Keratinocyte (primary cell): ENCODE results near the gene KCNJ6. TPM values are rescaled to one million over a fixed set of nuclear protein-coding genes. Genes with fewer than 3 reads are reported as not detected.
A peak's percentile ranks its signal among the peaks of the same experiment; 100 is the strongest.

Source experiments
- DNase-seq: peaks from one replicate; pipeline ENCODE4 v3.0.0-alpha.2; 2011; ENCODE audit warnings: low read depth, missing footprints, low spot score
- FAIRE-seq: peaks from 2 replicates; lab custom pipeline; 2011; peaks lifted over from hg19 to GRCh38; lab: Jason Lieb, UNC
- H2AFZ ChIP-seq: 2 replicates; pipeline ENCODE4 v1.6.0; 2012; ENCODE audit warnings: low read length, control low read depth, inconsistent platforms; ENCODE audit not compliant: control insufficient read depth
- H3K27ac ChIP-seq: 2 replicates; pipeline ENCODE4 v1.5.1; 2011; ENCODE audit warnings: low read length; ENCODE audit not compliant: control insufficient read depth, insufficient read depth
- H3K27me3 ChIP-seq: 3 replicates; pipeline ENCODE4 v1.6.0; 2011; ENCODE audit warnings: low read length; ENCODE audit not compliant: control insufficient read depth, insufficient read depth; ENCODE audit errors: extremely low read depth
- H3K36me3 ChIP-seq, 2 experiments: 2 replicates in 1 of 2; 3 replicates in 1 of 2; pipeline ENCODE4 v1.5.1; 2011; ENCODE audit warnings: low read length in 2 of 2, mild to moderate bottlenecking in 1 of 2; ENCODE audit not compliant: control insufficient read depth in 2 of 2, insufficient read depth in 2 of 2; ENCODE audit errors: extremely low read depth in 1 of 2
- H3K4me1 ChIP-seq: 3 replicates; pipeline ENCODE4 v1.5.1; 2011; ENCODE audit warnings: low read length; ENCODE audit not compliant: control insufficient read depth, insufficient read depth; ENCODE audit errors: extremely low read depth
- H3K4me2 ChIP-seq: 3 replicates; pipeline ENCODE4 v1.6.0; 2011; ENCODE audit warnings: low read depth, low read length; ENCODE audit not compliant: control insufficient read depth, insufficient read depth; ENCODE audit errors: extremely low read depth
- H3K4me3 ChIP-seq, 3 experiments: fragments of 200-600 bp in 1 of 3; sonication (generic) in 1 of 3; 2 replicates in 2 of 3; 3 replicates in 1 of 3; pipeline ENCODE4 v1.5.1; 2011 to 2016; ENCODE audit warnings: low read length in 3 of 3, mild to moderate bottlenecking in 3 of 3, control low read depth in 2 of 3, inconsistent platforms in 1 of 3, low read depth in 1 of 3, mixed read lengths in 1 of 3, mixed run types in 1 of 3, moderate library complexity in 1 of 3; ENCODE audit not compliant: control insufficient read depth in 2 of 3, insufficient read depth in 2 of 3; ENCODE audit errors: extremely low read depth in 1 of 3
- H3K79me2 ChIP-seq: 2 replicates; pipeline ENCODE4 v1.6.0; 2012; ENCODE audit warnings: low read length; ENCODE audit not compliant: control insufficient read depth, insufficient read depth
- H3K9ac ChIP-seq: 3 replicates; pipeline ENCODE4 v1.6.0; 2011; ENCODE audit warnings: low read length; ENCODE audit not compliant: control insufficient read depth, insufficient read depth; ENCODE audit errors: extremely low read depth
- H3K9me1 ChIP-seq: 3 replicates; pipeline ENCODE4 v1.6.0; 2011; ENCODE audit warnings: low read length; ENCODE audit not compliant: control insufficient read depth, insufficient read depth; ENCODE audit errors: extremely low read depth
- H3K9me3 ChIP-seq: 2 replicates; pipeline ENCODE4 v1.5.1; 2012; ENCODE audit warnings: low read depth, low read length; ENCODE audit not compliant: control insufficient read depth
- H4K20me1 ChIP-seq: 3 replicates; pipeline ENCODE4 v1.6.0; 2011; ENCODE audit warnings: low read length; ENCODE audit not compliant: control insufficient read depth, insufficient read depth; ENCODE audit errors: extremely low read depth
- EZH2 ChIP-seq: IDR thresholded peaks from one replicate; pipeline ENCODE4 v1.6.1; 2012; ENCODE audit warnings: inconsistent platforms, mild to moderate bottlenecking, low read length, moderate library complexity
- dilution Hi-C: fragments of 300-500 bp; cut with MboI; formaldehyde crosslinking; loops from one replicate; pipeline ENCODE4 v1.7.0; 2020; ENCODE audit warnings: low sequenced_read_pairs; ENCODE audit not compliant: extremely low pct_ligation_motif_present
- polyA plus RNA-seq, 5 experiments: library from polyadenylated mRNA; depleted of rRNA in 3 of 5; stranded (reverse) in 3 of 5; stranded (forward) in 1 of 5; unstranded in 1 of 5; fragments of >200 nt; gene quantifications; 1 replicate in 1 of 5; 2 replicates in 3 of 5; 3 replicates in 1 of 5; pipeline versions ENCODE4 v1.2.1 to v1.2.3, GENCODE V29; 2011 to 2012; ENCODE audit warnings: missing spikeins in 2 of 5, low read depth in 1 of 5, low replicate concordance in 1 of 5
- TF ChIP-seq, protein P1 (sequence below), 3 experiments: IDR thresholded peaks in 1 of 3; conservative IDR thresholded peaks in 1 of 3; optimal IDR thresholded peaks in 1 of 3; 2 replicates in 2 of 3; 3 replicates in 1 of 3; pipeline versions ENCODE3 to v1.5.1; 2011; ENCODE audit warnings: low read length in 3 of 3, mild to moderate bottlenecking in 3 of 3, moderate library complexity in 2 of 3, control low read depth in 1 of 3, inconsistent platforms in 1 of 3; ENCODE audit not compliant: insufficient read depth in 2 of 3; ENCODE audit errors: extremely low read depth in 1 of 3

KCNJ6 gene
- polyA plus RNA-seq, 1 donor (not counting 4 experiments of a cell fraction or from before 2014, with no cell fraction given) = not detected

DNA sequence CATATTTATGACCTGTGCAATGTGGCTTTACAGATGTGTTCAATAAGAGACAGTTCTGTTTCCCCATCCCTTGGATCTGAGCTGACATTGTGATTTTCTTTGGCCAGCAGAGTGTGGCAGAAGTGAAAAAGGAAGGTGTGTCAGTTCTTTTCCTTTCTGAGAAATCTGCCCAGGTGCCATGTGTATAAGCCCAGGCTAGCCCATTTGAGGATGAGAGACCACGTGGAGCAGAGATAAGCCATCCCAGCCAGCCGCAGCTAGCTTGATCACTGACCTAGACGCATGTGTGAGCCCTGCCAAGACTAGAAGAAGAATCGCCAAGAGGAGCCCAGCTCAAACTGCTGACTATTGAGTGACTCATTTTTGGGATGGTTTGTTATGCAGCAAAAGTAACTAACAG is 127.8 kb downstream of the KCNJ6 start:
- H3K4me1 ChIP-seq = peaks cover 23% of the 10 kb centered on the region
- FAIRE-seq = no peak

DNA sequence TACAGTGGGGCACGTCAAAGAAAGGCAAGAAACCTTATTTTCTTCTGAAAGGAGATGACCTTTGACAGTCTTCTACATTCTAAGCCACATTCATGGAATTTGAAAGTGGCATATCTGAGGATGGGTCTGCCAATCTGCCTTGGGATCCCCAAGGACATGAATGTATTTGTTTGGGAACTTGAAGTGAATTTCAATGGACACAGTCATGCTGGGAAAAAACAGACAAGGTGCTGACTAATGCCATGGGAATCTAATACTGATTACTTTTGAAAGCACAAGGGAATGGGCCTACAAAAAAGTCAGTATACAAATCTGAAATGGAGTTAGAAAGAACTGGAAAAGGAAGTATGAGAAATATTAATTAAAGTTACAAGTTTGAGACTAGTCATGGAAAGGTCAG is 128.8 kb downstream of the KCNJ6 start:
- Histone ChIP-seq H4K20me1 (no peaks in the 10 kb centered on the region), H3K9ac (no peak overlapping the region), H3K36me3 (no peaks in the 10 kb centered on the region), H3K9me3 (peaks cover 2% of the 10 kb centered on the region), H3K4me3 (no peak overlapping the region), H3K27me3 (no peaks in the 10 kb centered on the region), H2AFZ (no peak overlapping the region), H3K27ac (peak overlapping the region; percentile 51), H3K4me1 (peaks cover 23% of the 10 kb centered on the region), H3K4me2 (peak overlapping the region; percentile 26), H3K9me1 (no peaks in the 10 kb centered on the region), H3K79me2 (no peaks in the 10 kb centered on the region)
- no peak for TF ChIP-seq EZH2
- TF ChIP-seq, protein P1, sequence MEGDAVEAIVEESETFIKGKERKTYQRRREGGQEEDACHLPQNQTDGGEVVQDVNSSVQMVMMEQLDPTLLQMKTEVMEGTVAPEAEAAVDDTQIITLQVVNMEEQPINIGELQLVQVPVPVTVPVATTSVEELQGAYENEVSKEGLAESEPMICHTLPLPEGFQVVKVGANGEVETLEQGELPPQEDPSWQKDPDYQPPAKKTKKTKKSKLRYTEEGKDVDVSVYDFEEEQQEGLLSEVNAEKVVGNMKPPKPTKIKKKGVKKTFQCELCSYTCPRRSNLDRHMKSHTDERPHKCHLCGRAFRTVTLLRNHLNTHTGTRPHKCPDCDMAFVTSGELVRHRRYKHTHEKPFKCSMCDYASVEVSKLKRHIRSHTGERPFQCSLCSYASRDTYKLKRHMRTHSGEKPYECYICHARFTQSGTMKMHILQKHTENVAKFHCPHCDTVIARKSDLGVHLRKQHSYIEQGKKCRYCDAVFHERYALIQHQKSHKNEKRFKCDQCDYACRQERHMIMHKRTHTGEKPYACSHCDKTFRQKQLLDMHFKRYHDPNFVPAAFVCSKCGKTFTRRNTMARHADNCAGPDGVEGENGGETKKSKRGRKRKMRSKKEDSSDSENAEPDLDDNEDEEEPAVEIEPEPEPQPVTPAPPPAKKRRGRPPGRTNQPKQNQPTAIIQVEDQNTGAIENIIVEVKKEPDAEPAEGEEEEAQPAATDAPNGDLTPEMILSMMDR (optimal IDR thresholded peaks at IDR 0.05 in 1 of 3, IDR thresholded peaks at IDR 0.05 in 1 of 3, conservative IDR thresholded peaks at IDR 0.05 in 1 of 3; ENCODE audit: extremely low read depth in 1 of 3, insufficient read depth in 2 of 3, low read length in 3 of 3) = no peak
- dilution Hi-C loops = no loop called here
- DNase-seq = peak; percentile 55
- FAIRE-seq = peak; percentile 82

More for the DNA sequence above, 127.8 kb downstream of the KCNJ6 start:
- Histone ChIP-seq H3K4me2 (no peak overlapping the region), H4K20me1 (no peaks in the 10 kb centered on the region), H3K9me1 (no peaks in the 10 kb centered on the region), H3K27ac (no peak overlapping the region), H3K9ac (no peak overlapping the region), H3K4me3 (no peak overlapping the region), H3K27me3 (no peaks in the 10 kb centered on the region), H3K36me3 (no peaks in the 10 kb centered on the region), H2AFZ (no peak overlapping the region), H3K79me2 (no peaks in the 10 kb centered on the region), H3K9me3 (peaks cover 2% of the 10 kb centered on the region)
- DNase-seq = no peak
- dilution Hi-C loops = no loop called here
- no peak for TF ChIP-seq EZH2
- TF ChIP-seq, protein P1 (optimal IDR thresholded peaks at IDR 0.05 in 1 of 3, IDR thresholded peaks at IDR 0.05 in 1 of 3, conservative IDR thresholded peaks at IDR 0.05 in 1 of 3; ENCODE audit: extremely low read depth in 1 of 3, insufficient read depth in 2 of 3, low read length in 3 of 3) = no peak
